HepG2 (cell line): ENCODE data around the gene ARHGAP12. TPM values are rescaled to one million over a fixed set of nuclear protein-coding genes. Genes with fewer than 3 reads are reported as not detected.

Source experiments
- ARID5B ChIP-seq: IDR thresholded peaks from 2 replicates; pipeline ENCODE4 v1.4.0; 2020; ENCODE audit warnings: mild to moderate bottlenecking, missing genetic modification reagents
- CAMTA2 ChIP-seq: sonication (generic); formaldehyde crosslinking; IDR thresholded peaks from 2 replicates; pipeline ENCODE4 v1.4.0; 2020; ENCODE audit warnings: mild to moderate bottlenecking, missing genetic modification reagents, borderline replicate concordance
- CHD2 ChIP-seq: IDR thresholded peaks from 2 replicates; pipeline ENCODE4 v1.6.1; 2011; ENCODE audit warnings: low read depth, low read length, improper control_type of control experiment
- EED ChIP-seq: sonication (generic); formaldehyde crosslinking; IDR thresholded peaks from 2 replicates; pipeline ENCODE4 v1.5.0; 2020; ENCODE audit warnings: mild to moderate bottlenecking, missing genetic modification reagents
- GABPB1 ChIP-seq: IDR thresholded peaks from 2 replicates; pipeline ENCODE4 v1.6.1; 2016; ENCODE audit warnings: mild to moderate bottlenecking, missing genetic modification reagents, moderate library complexity, missing compliant biosample characterization
- HOXA3 ChIP-seq: sonication (generic); formaldehyde crosslinking; IDR thresholded peaks from 2 replicates; pipeline ENCODE4 v1.5.0; 2020; ENCODE audit warnings: missing genetic modification reagents
- KLF16 ChIP-seq, 2 experiments: sonication (generic) in 1 of 2; formaldehyde crosslinking in 1 of 2; IDR thresholded peaks; 2 replicates each; pipeline versions ENCODE4 v1.6.1 to v1.8.0; 2016 to 2023; ENCODE audit warnings: missing genetic modification reagents in 2 of 2, missing compliant biosample characterization in 1 of 2
- KMT2B ChIP-seq: IDR thresholded peaks from 2 replicates; pipeline ENCODE4 v1.6.1; 2016; ENCODE audit warnings: missing genetic modification reagents, missing compliant biosample characterization
- PCBP2 ChIP-seq: fragments of 200-400 bp; formaldehyde crosslinking; optimal IDR thresholded peaks from 2 replicates; pipeline ENCODE3; 2018; ENCODE audit warnings: low read length, low read depth; ENCODE audit not compliant: poor library complexity, severe bottlenecking
- POLR2AphosphoS5 ChIP-seq: IDR thresholded peaks from 2 replicates; pipeline ENCODE4 v1.6.1; 2012; ENCODE audit warnings: low read depth, low read length
- RAD21 ChIP-seq: fragments of 450-650 bp; formaldehyde crosslinking; IDR thresholded peaks from 2 replicates; pipeline ENCODE4 v1.5.0; 2020; ENCODE audit warnings: mild to moderate bottlenecking
- TIGD3 ChIP-seq: sonication (generic); formaldehyde crosslinking; IDR thresholded peaks from 2 replicates; pipeline ENCODE4 v1.5.1; 2020; ENCODE audit warnings: mild to moderate bottlenecking, missing genetic modification reagents, borderline replicate concordance
- WIZ ChIP-seq: sonication (generic); formaldehyde crosslinking; IDR thresholded peaks from 2 replicates; pipeline ENCODE4 v1.5.1; 2020; ENCODE audit warnings: mild to moderate bottlenecking, missing genetic modification reagents
- ZBTB14 ChIP-seq: sonication (generic); formaldehyde crosslinking; IDR thresholded peaks from 2 replicates; pipeline ENCODE4 v1.4.0; 2020; ENCODE audit warnings: missing genetic modification reagents
- ZMYM4 ChIP-seq: sonication (generic); formaldehyde crosslinking; IDR thresholded peaks from 2 replicates; pipeline ENCODE4 v1.8.1; 2023; ENCODE audit warnings: mild to moderate bottlenecking, missing genetic modification reagents
- ZNF557 ChIP-seq: sonication (generic); formaldehyde crosslinking; IDR thresholded peaks from 2 replicates; pipeline ENCODE4 v1.4.0; 2020; ENCODE audit warnings: missing genetic modification reagents
- ZNF569 ChIP-seq: sonication (generic); formaldehyde crosslinking; IDR thresholded peaks from 2 replicates; pipeline ENCODE4 v1.5.0; 2020; ENCODE audit warnings: mild to moderate bottlenecking, missing genetic modification reagents, moderate library complexity, borderline replicate concordance
- ZNF691 ChIP-seq: sonication (generic); formaldehyde crosslinking; IDR thresholded peaks from 2 replicates; pipeline ENCODE4 v1.4.0; 2020; ENCODE audit warnings: missing genetic modification reagents, low read depth, mild to moderate bottlenecking, borderline replicate concordance
- ZNF746 ChIP-seq: sonication (generic); formaldehyde crosslinking; IDR thresholded peaks from 2 replicates; pipeline ENCODE4 v1.8.0; 2022; ENCODE audit warnings: mild to moderate bottlenecking, missing genetic modification reagents
- ZNF800 ChIP-seq: sonication (generic); formaldehyde crosslinking; IDR thresholded peaks from 2 replicates; pipeline ENCODE4 v1.4.0; 2020; ENCODE audit warnings: missing genetic modification reagents
- polyA plus RNA-seq, 8 experiments: library from polyadenylated mRNA; depleted of rRNA in 3 of 8; stranded (reverse) in 7 of 8; unstranded in 1 of 8; fragments of >200 nt; fragmentation: Illumina TruSeq in 4 of 8; extraction: Trizol in 4 of 8; gene quantifications; 2 replicates each; pipeline versions ENCODE4 v1.2.1 to v1.2.3, GENCODE V29; 2011 to 2016; ENCODE audit warnings: low read depth in 4 of 8, missing spikeins in 1 of 8, mixed read lengths in 1 of 8; ENCODE audit not compliant: insufficient read depth in 1 of 8
- total RNA-seq, 5 experiments: library from RNA; depleted of rRNA; stranded (reverse); fragments of >200 nt; fragmentation: Illumina TruSeq; extraction: Trizol; gene quantifications; 2 replicates each; pipeline ENCODE4 v1.2.3, GENCODE V29; 2016; ENCODE audit warnings: low read depth in 1 of 5

ARHGAP12 gene
- total and polyA plus RNA-seq, 2 of the 13 experiments (the other 11 are each of a cell fraction or from before 2014, with no cell fraction given), result 25.0 to 54.6 TPM

GRCh38 chr10:31928549-31929260 is at the start of gene ARHGAP12 (continued):
- TF ChIP-seq PCBP2 (no peak), ZNF746 (no peak; the same call in 1 of the 2 replicates), TIGD3 (CRISPR knock-in tag) (no peak), KLF16 (CRISPR knock-in tag; IDR thresholded peaks at IDR 0.05) (peak in 1 of 2 experiments; percentile 85; a peak in 2 of 4 replicates), ZNF691 (CRISPR knock-in tag) (peak; percentile 56; the same call in 1 of the 2 replicates), RAD21 (CRISPR knock-in tag) (no peak), CHD2 (no peak), ZNF557 (no peak), ARID5B (CRISPR knock-in tag) (no peak), HOXA3 (CRISPR knock-in tag) (peak; percentile 18; the same call in 1 of the 2 replicates), CAMTA2 (CRISPR knock-in tag) (no peak), EED (CRISPR knock-in tag) (peak; percentile 54; the same call in 1 of the 2 replicates), ZBTB14 (CRISPR knock-in tag) (peak; percentile 68), GABPB1 (CRISPR knock-in tag) (peak; percentile 49), KMT2B (0 out of 2 replicates have a peak, but pooled peaks have one; percentile 29), ZNF800 (CRISPR knock-in tag) (no peak), WIZ (no peak), ZMYM4 (CRISPR knock-in tag) (peak; percentile 25; the same call in 1 of the 2 replicates), ZNF569 (CRISPR knock-in tag) (no peak), POLR2AphosphoS5 (peak; percentile 71)
